DMS53 treated with DMSO at 0.1 percent for 48 hours (cell line): ENCODE data around the gene C6orf52.

Source experiments
- DNase-seq: peaks from one replicate; lab custom pipeline; 2025; ENCODE audit not compliant: unreplicated experiment; lab: John Stamatoyannopoulos, UW

Gene C6orf52

GRCh38 chr6:10658910-10659698, 35.3 kb downstream of the C6orf52 start:
- DNase-seq: peak; percentile 23

GRCh38 chr6:10655508-10656055, 38.8 kb downstream of the C6orf52 start:
- DNase-seq: no peak

- DNase-seq: no peak
These were observed 50.2 kb downstream of the C6orf52 start for GRCh38 chr6:10644225-10644624.

GRCh38 chr6:10643201-10643651, 51.2 kb downstream of the C6orf52 start:
- no peak for DNase-seq

- no peak for DNase-seq
These were observed 52.9 kb downstream of the C6orf52 start for GRCh38 chr6:10641528-10641927.

GRCh38 chr6:10640412-10640811, 54.0 kb downstream of the C6orf52 start:
- no peak for DNase-seq

- peak; percentile 31 for DNase-seq
These were observed 61.2 kb downstream of the C6orf52 start for GRCh38 chr6:10633216-10633615.

- no peak for DNase-seq
These were observed 64.2 kb downstream of the C6orf52 start for GRCh38 chr6:10630178-10630577.

- no peak for DNase-seq
These were observed 66.6 kb downstream of the C6orf52 start for GRCh38 chr6:10627800-10628199.

- DNase-seq: no peak
These were observed 68.2 kb downstream of the C6orf52 start for GRCh38 chr6:10626154-10626741.

GRCh38 chr6:10624836-10625235, 69.6 kb downstream of the C6orf52 start:
- no peak for DNase-seq

- no peak for DNase-seq
These were observed 72.6 kb downstream of the C6orf52 start for GRCh38 chr6:10621847-10622246.
